Panc1 (cell line): ENCODE results near the gene PAMR1. TPM values are rescaled to one million over a fixed set of nuclear protein-coding genes. Genes with fewer than 3 reads are reported as not detected.
A peak's percentile ranks its signal among the peaks of the same experiment; 100 is the strongest.

Experiments
- ATAC-seq: fragments of 200-7000 bp; cut with Tn5 transposase; 2 replicates; pipeline ENCODE4 v1.9.1; 2020; ENCODE audit warnings: mild to moderate bottlenecking, moderate library complexity
- BruUV-seq: library from RNA; stranded (reverse); fragments of 400-500 nt; replicated peaks from 2 replicates; lab custom pipeline; 2021; lab: Mats Ljungman, UMichigan
- CTCF ChIA-PET: fragments of 300-600 bp; sonication (Branson Sonifier 250); formaldehyde crosslinking; loops from one replicate; lab custom pipeline; 2022; ENCODE audit warnings: antibody characterized with exemption; lab: Charles Lee
- POLR2A ChIA-PET: fragments of 300-600 bp; sonication (Branson Sonifier 250); formaldehyde crosslinking; loops from one replicate; lab custom pipeline; 2022; ENCODE audit warnings: antibody characterized with exemption; lab: Charles Lee
- DNase-seq: peaks from one replicate; pipeline ENCODE4 v3.0.0-alpha.2; 2010; ENCODE audit warnings: low read depth, low spot score
- H3K27ac ChIP-seq: 2 replicates; pipeline ENCODE4 v1.5.1; 2011; ENCODE audit warnings: mild to moderate bottlenecking, low read length, inconsistent platforms
- H3K27me3 ChIP-seq: fragments of 200-500 bp; sonication (Bioruptor generic); 2 replicates; pipeline ENCODE4 v1.6.0; 2014; ENCODE audit warnings: low read length, inconsistent platforms; ENCODE audit not compliant: control insufficient read depth, insufficient read depth
- H3K36me3 ChIP-seq: fragments of 200-500 bp; sonication (Bioruptor generic); 2 replicates; pipeline ENCODE4 v1.5.1; 2014; ENCODE audit warnings: inconsistent platforms, mild to moderate bottlenecking, low read length, moderate library complexity; ENCODE audit not compliant: control insufficient read depth, insufficient read depth
- H3K4me1 ChIP-seq: 2 replicates; pipeline ENCODE4 v1.5.1; 2011; ENCODE audit warnings: inconsistent platforms, mild to moderate bottlenecking, low read length, moderate library complexity; ENCODE audit not compliant: control insufficient read depth, insufficient read depth
- H3K4me3 ChIP-seq, 2 experiments: 2 replicates each; pipeline ENCODE4 v1.5.1; 2011 to 2012; ENCODE audit warnings: low read depth in 2 of 2, low read length in 2 of 2, mild to moderate bottlenecking in 2 of 2, inconsistent platforms in 1 of 2, moderate library complexity in 1 of 2
- H3K9me3 ChIP-seq: fragments of 200-500 bp; sonication (Bioruptor generic); 2 replicates; pipeline ENCODE4 v1.5.1; 2014; ENCODE audit warnings: low read depth, mild to moderate bottlenecking, inconsistent platforms, low read length, moderate library complexity; ENCODE audit not compliant: control insufficient read depth, insufficient read depth
- POLR2AphosphoS5 ChIP-seq: IDR thresholded peaks from 2 replicates; pipeline ENCODE4 v1.6.1; 2012; ENCODE audit warnings: mild to moderate bottlenecking, low read depth, low read length, moderate library complexity
- SIN3A ChIP-seq: IDR thresholded peaks from 2 replicates; pipeline ENCODE4 v1.6.1; 2012; ENCODE audit warnings: low read depth, mild to moderate bottlenecking, low read length, moderate library complexity, borderline replicate concordance; ENCODE audit not compliant: insufficient read depth
- TCF7L2 ChIP-seq: IDR thresholded peaks from 2 replicates; pipeline ENCODE4 v1.6.1; 2011; ENCODE audit warnings: mild to moderate bottlenecking, low read depth, low read length, inconsistent platforms
- in situ Hi-C: cut with HindIII; loops from 2 replicates; pipeline ENCODE4 v1.10.0; 2016; ENCODE audit warnings: low sequenced_read_pairs, low pct_unique_long_range_greater_than_20kb
- intact Hi-C: fragments of 100-400 bp; cut with micrococcal nuclease; formaldehyde crosslinking; loops from one replicate; pipeline ENCODE4 v1.10.0; 2022; ENCODE audit not compliant: unreplicated experiment
- total RNA-seq: library from RNA; stranded (reverse); gene quantifications from one replicate; pipeline ENCODE4 v1.2.1, GENCODE V29; 2021; ENCODE audit not compliant: unreplicated experiment
- TF ChIP-seq, protein P1 (sequence below), 2 experiments: IDR thresholded peaks; 2 replicates each; pipeline ENCODE4 v1.6.1; 2011 to 2012; ENCODE audit warnings: low read depth in 2 of 2, control low read depth in 1 of 2, low read length in 1 of 2, mild to moderate bottlenecking in 1 of 2, moderate library complexity in 1 of 2; ENCODE audit not compliant: insufficient read depth in 1 of 2
- TF ChIP-seq, protein P2 (sequence below): fragments of 450-650 bp; IDR thresholded peaks from 2 replicates; pipeline ENCODE4 v1.5.1; 2017; ENCODE audit warnings: mild to moderate bottlenecking

The PAMR1 gene
- total RNA-seq, 1 experiment from 2014 or later, result 0.13 TPM

DNA sequence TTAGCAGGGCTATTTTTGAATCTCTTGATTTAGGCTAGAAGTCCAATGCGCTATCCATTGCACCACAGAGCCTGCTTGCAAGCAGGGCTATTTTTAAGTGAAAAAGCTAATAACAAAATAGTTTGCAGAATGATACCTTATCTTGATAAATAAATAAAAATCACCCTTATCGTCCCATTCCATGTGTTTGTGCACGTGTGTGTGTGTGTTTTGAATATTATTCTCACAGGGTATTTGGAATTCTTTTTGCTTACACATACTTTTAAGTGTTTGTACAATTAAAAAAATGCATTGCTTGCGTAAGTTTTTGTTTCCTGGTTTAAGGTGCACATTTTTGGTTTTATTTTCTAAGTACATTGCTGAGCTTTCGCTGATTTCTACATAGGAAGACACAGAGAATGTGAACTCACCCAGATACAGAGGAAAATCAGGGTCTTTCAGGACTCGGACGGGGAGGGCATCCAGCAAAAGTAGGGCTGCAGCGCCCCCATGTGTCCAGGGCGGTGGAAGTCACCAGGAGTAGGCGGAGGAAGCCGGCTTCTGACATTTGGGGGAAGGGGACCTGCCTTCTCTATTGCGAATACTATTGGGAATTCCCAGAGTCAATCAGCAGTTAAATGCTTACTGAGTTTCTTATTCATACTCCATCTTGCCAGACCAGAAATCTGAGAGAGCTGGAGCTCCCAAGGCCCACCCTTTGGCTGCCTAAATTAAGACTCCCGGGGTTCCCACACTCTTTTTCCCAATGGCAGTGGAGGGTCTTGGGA, 133.3 kb downstream of the PAMR1 start:
- ChIA-PET POLR2A (no interaction called here), CTCF (no interaction called here)
- H3K4me1 ChIP-seq, result peaks cover 28% of the 10 kb centered on the region
- no peaks in the 10 kb centered on the region for H3K36me3 ChIP-seq
- TF ChIP-seq SIN3A, result no peak
- TF ChIP-seq, protein P1, sequence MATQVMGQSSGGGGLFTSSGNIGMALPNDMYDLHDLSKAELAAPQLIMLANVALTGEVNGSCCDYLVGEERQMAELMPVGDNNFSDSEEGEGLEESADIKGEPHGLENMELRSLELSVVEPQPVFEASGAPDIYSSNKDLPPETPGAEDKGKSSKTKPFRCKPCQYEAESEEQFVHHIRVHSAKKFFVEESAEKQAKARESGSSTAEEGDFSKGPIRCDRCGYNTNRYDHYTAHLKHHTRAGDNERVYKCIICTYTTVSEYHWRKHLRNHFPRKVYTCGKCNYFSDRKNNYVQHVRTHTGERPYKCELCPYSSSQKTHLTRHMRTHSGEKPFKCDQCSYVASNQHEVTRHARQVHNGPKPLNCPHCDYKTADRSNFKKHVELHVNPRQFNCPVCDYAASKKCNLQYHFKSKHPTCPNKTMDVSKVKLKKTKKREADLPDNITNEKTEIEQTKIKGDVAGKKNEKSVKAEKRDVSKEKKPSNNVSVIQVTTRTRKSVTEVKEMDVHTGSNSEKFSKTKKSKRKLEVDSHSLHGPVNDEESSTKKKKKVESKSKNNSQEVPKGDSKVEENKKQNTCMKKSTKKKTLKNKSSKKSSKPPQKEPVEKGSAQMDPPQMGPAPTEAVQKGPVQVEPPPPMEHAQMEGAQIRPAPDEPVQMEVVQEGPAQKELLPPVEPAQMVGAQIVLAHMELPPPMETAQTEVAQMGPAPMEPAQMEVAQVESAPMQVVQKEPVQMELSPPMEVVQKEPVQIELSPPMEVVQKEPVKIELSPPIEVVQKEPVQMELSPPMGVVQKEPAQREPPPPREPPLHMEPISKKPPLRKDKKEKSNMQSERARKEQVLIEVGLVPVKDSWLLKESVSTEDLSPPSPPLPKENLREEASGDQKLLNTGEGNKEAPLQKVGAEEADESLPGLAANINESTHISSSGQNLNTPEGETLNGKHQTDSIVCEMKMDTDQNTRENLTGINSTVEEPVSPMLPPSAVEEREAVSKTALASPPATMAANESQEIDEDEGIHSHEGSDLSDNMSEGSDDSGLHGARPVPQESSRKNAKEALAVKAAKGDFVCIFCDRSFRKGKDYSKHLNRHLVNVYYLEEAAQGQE (IDR thresholded peaks at IDR 0.05; ENCODE audit: insufficient read depth in 1 of 2, low read depth in 2 of 2, low read length in 1 of 2), result no peak
- TF ChIP-seq, protein P2, sequence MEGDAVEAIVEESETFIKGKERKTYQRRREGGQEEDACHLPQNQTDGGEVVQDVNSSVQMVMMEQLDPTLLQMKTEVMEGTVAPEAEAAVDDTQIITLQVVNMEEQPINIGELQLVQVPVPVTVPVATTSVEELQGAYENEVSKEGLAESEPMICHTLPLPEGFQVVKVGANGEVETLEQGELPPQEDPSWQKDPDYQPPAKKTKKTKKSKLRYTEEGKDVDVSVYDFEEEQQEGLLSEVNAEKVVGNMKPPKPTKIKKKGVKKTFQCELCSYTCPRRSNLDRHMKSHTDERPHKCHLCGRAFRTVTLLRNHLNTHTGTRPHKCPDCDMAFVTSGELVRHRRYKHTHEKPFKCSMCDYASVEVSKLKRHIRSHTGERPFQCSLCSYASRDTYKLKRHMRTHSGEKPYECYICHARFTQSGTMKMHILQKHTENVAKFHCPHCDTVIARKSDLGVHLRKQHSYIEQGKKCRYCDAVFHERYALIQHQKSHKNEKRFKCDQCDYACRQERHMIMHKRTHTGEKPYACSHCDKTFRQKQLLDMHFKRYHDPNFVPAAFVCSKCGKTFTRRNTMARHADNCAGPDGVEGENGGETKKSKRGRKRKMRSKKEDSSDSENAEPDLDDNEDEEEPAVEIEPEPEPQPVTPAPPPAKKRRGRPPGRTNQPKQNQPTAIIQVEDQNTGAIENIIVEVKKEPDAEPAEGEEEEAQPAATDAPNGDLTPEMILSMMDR, result peak; percentile 90
- no peak for TF ChIP-seq POLR2AphosphoS5
- TF ChIP-seq TCF7L2, result no peak
- no peaks in the 10 kb centered on the region for H3K27me3 ChIP-seq
- peak overlapping the region; percentile 77 for H3K27ac ChIP-seq
- in situ Hi-C loops (no loop called here), intact Hi-C loops (loop anchor here (2.0 to 5.0 kb wide), 3 partner anchors 170 to 805 kb away; no protein-coding TSS in a partner anchor)
- H3K9me3 ChIP-seq, result no peaks in the 10 kb centered on the region
- peak; percentile 61 for DNase-seq
- no TSS peak for BruUV-seq
- H3K4me3 ChIP-seq, result no peak overlapping the region; a peak in 1 of 4 replicates
- peak; percentile 91 for ATAC-seq

GRCh38 chr11:35390737-35391682, 134.4 kb downstream of the PAMR1 start:
- no peaks in the 10 kb centered on the region for H3K27me3 ChIP-seq
- H3K4me1 ChIP-seq, result peaks cover 28% of the 10 kb centered on the region
- TF ChIP-seq, protein P1 (IDR thresholded peaks at IDR 0.05; ENCODE audit: insufficient read depth in 1 of 2, low read depth in 2 of 2, low read length in 1 of 2), result no peak
- TF ChIP-seq TCF7L2, result peak; percentile 39; the same call in 1 of the 2 replicates
- peak; percentile 69 for DNase-seq
- H3K9me3 ChIP-seq, result no peaks in the 10 kb centered on the region
- H3K4me3 ChIP-seq, result no peak overlapping the region
- BruUV-seq, result no TSS peak
- peak; percentile 87 for ATAC-seq
- H3K27ac ChIP-seq, result peak overlapping the region; percentile 77
- CTCF ChIA-PET, result no interaction called here
- intact Hi-C loops (loop anchor here (5.0 kb wide), 2 partner anchors 169 to 804 kb away; no protein-coding TSS in a partner anchor), in situ Hi-C loops (no loop called here)
- POLR2A ChIA-PET, result no interaction called here
- H3K36me3 ChIP-seq, result no peaks in the 10 kb centered on the region
